ENCODE measurements around the gene KIAA2012.

KIAA2012 gene

GRCh38 chr2:202148515-202149154 is 75.6 kb downstream of the KIAA2012 start:
- POLR2A ChIA-PET: interaction anchor here (1.2 to 1.6 kb wide), 2 partner anchors 38 to 39 kb away, joined by 3 to 4 read pairs; no protein-coding TSS in a partner anchor
- TF ChIP-seq FOXK2 (IDR thresholded peaks at IDR 0.05): no peak
- no peak for TF ChIP-seq L3MBTL2 (conservative IDR thresholded peaks at IDR 0.05)
- no peak for TF ChIP-seq PKNOX1 (IDR thresholded peaks at IDR 0.05)
- no peak for TF ChIP-seq ZNF384 (IDR thresholded peaks at IDR 0.05)
- TF ChIP-seq BHLHE40 (IDR thresholded peaks at IDR 0.05; ENCODE audit: borderline replicate concordance): no peak
- TF ChIP-seq FOXM1 (IDR thresholded peaks at IDR 0.05; ENCODE audit: borderline replicate concordance): no peak
- no peak for TF ChIP-seq FOXA1 (IDR thresholded peaks at IDR 0.05)
- no peak for TF ChIP-seq ARNT (IDR thresholded peaks at IDR 0.05)
- no peak for TF ChIP-seq ELF4 (IDR thresholded peaks at IDR 0.05)
- no peak for TF ChIP-seq NFRKB (IDR thresholded peaks at IDR 0.05)
- TF ChIP-seq LEF1 (IDR thresholded peaks at IDR 0.05; ENCODE audit: borderline replicate concordance): no peak
- TF ChIP-seq HDGF (IDR thresholded peaks at IDR 0.05; ENCODE audit: borderline replicate concordance): no peak
- TF ChIP-seq TARDBP (IDR thresholded peaks at IDR 0.05): no peak
- CTCF ChIA-PET: interaction anchor here (0.6 kb wide), 2 partner anchors 44 to 84 kb away, joined by 3 read pairs; no protein-coding TSS in a partner anchor
- DNase-seq (ENCODE audit: extremely low spot score): no peak

GRCh38 chr2:202149155-202149762 is 76.2 kb downstream of the KIAA2012 start:
- no peak for DNase-seq (ENCODE audit: extremely low spot score)
- ChIA-PET CTCF (interaction anchor here (0.6 kb wide), 2 partner anchors 45 to 85 kb away, joined by 3 read pairs; no protein-coding TSS in a partner anchor), POLR2A (interaction anchor here (1.2 kb wide), 1 partner anchor 40 kb away, joined by 3 read pairs; no protein-coding TSS in a partner anchor)
- TF ChIP-seq ZNF384 (IDR thresholded peaks at IDR 0.05): no peak

- DNase-seq (ENCODE audit: extremely low spot score): no peak
- ChIA-PET CTCF (interaction anchor here (0.7 kb wide), 1 partner anchor 11 kb away, joined by 4 read pairs; no protein-coding TSS in a partner anchor), POLR2A (interaction anchor here (1.2 kb wide), 1 partner anchor 41 kb away, joined by 3 read pairs; no protein-coding TSS in a partner anchor)
- TF ChIP-seq ZNF384 (IDR thresholded peaks at IDR 0.05) (no peak), FOXK2 (IDR thresholded peaks at IDR 0.05) (no peak), ELF4 (IDR thresholded peaks at IDR 0.05) (no peak), CTBP1 (IDR thresholded peaks at IDR 0.05; ENCODE audit: borderline replicate concordance) (no peak), ARNT (IDR thresholded peaks at IDR 0.05) (no peak), TARDBP (IDR thresholded peaks at IDR 0.05) (no peak), PKNOX1 (IDR thresholded peaks at IDR 0.05) (no peak), L3MBTL2 (conservative IDR thresholded peaks at IDR 0.05) (no peak), HDGF (IDR thresholded peaks at IDR 0.05; ENCODE audit: borderline replicate concordance) (no peak), LEF1 (IDR thresholded peaks at IDR 0.05; ENCODE audit: borderline replicate concordance) (no peak), NFRKB (IDR thresholded peaks at IDR 0.05) (no peak), SUZ12 (IDR thresholded peaks at IDR 0.05) (no peak), FOXA1 (IDR thresholded peaks at IDR 0.05) (no peak), SP1 (IDR thresholded peaks at IDR 0.05) (no peak), BHLHE40 (IDR thresholded peaks at IDR 0.05; ENCODE audit: borderline replicate concordance) (no peak), FOXM1 (IDR thresholded peaks at IDR 0.05; ENCODE audit: borderline replicate concordance) (no peak)
These were observed 76.9 kb downstream of the KIAA2012 start for GRCh38 chr2:202149936-202150335.

GRCh38 chr2:202152104-202152715 is 79.2 kb downstream of the KIAA2012 start:
- POLR2A ChIA-PET: no interaction called here
- DNase-seq (ENCODE audit: extremely low spot score): no peak
- CTCF ChIA-PET: no interaction called here
- TF ChIP-seq ARNT (IDR thresholded peaks at IDR 0.05) (no peak), NFRKB (IDR thresholded peaks at IDR 0.05) (no peak), L3MBTL2 (conservative IDR thresholded peaks at IDR 0.05) (no peak), FOXA1 (IDR thresholded peaks at IDR 0.05) (no peak), ELF4 (IDR thresholded peaks at IDR 0.05) (no peak), PKNOX1 (IDR thresholded peaks at IDR 0.05) (no peak), SP1 (IDR thresholded peaks at IDR 0.05) (no peak), BHLHE40 (IDR thresholded peaks at IDR 0.05; ENCODE audit: borderline replicate concordance) (no peak), LEF1 (IDR thresholded peaks at IDR 0.05; ENCODE audit: borderline replicate concordance) (no peak)

GRCh38 chr2:202154613-202155012 is 81.6 kb downstream of the KIAA2012 start:
- POLR2A ChIA-PET: no interaction called here
- 0 out of 2 replicates have a peak, but pooled peaks have one; percentile 33 for TF ChIP-seq L3MBTL2 (conservative IDR thresholded peaks at IDR 0.05)
- TF ChIP-seq ELF4 (IDR thresholded peaks at IDR 0.05): no peak
- DNase-seq (ENCODE audit: extremely low spot score): no peak
- CTCF ChIA-PET: interaction anchor here (1.4 kb wide), 1 partner anchor 24 kb away, joined by 5 read pairs; no protein-coding TSS in a partner anchor
